ENCODE data around the gene KCNJ1. TPM values are rescaled to one million over a fixed set of nuclear protein-coding genes. Genes with fewer than 3 reads are reported as not detected.
A peak's percentile ranks its signal among the peaks of the same experiment; 100 is the strongest.

The KCNJ1 gene
- total and polyA plus RNA-seq, 2 of the 8 experiments (the other 6 are each of a cell fraction or from before 2014, with no cell fraction given): 0.17 to 0.23 TPM

GRCh38 chr11:128831174-128832120, 35.6 kb downstream of the KCNJ1 start (continued):
- TF ChIP-seq RXRA (IDR thresholded peaks at IDR 0.05; ENCODE audit: insufficient read depth, low read depth, low read length): no peak
- TF ChIP-seq CHD1 (IDR thresholded peaks at IDR 0.05; ENCODE audit: low read depth, low read length): no peak
- no peak for TF ChIP-seq ASH2L (IDR thresholded peaks at IDR 0.05; ENCODE audit: low read length)
- TF ChIP-seq FOSL1 (IDR thresholded peaks at IDR 0.05; ENCODE audit: insufficient read depth, low read depth, low read length): no peak
- TF ChIP-seq ATF2 (IDR thresholded peaks at IDR 0.05; ENCODE audit: low read length): no peak
- TF ChIP-seq POU5F1 (IDR thresholded peaks at IDR 0.05; ENCODE audit: low read depth, low read length): no peak
- peak; percentile 32; the same call in 1 of the 2 replicates for TF ChIP-seq CREB1 (IDR thresholded peaks at IDR 0.05)
- TF ChIP-seq, protein P1, sequence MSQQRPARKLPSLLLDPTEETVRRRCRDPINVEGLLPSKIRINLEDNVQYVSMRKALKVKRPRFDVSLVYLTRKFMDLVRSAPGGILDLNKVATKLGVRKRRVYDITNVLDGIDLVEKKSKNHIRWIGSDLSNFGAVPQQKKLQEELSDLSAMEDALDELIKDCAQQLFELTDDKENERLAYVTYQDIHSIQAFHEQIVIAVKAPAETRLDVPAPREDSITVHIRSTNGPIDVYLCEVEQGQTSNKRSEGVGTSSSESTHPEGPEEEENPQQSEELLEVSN (IDR thresholded peaks at IDR 0.05): no peak
- TF ChIP-seq, protein P2, sequence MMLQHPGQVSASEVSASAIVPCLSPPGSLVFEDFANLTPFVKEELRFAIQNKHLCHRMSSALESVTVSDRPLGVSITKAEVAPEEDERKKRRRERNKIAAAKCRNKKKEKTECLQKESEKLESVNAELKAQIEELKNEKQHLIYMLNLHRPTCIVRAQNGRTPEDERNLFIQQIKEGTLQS (IDR thresholded peaks at IDR 0.05; ENCODE audit: insufficient read depth, low read depth, low read length): no peak
- no peak for TF ChIP-seq TAF1 (IDR thresholded peaks at IDR 0.05; ENCODE audit: low read depth, low read length)
- no peak for TF ChIP-seq SIN3A (conservative IDR thresholded peaks at IDR 0.05 in 1 of 2, IDR thresholded peaks at IDR 0.05 in 1 of 2; ENCODE audit: low read depth in 1 of 2, low read length in 2 of 2)
- no peak for TF ChIP-seq EGR1 (IDR thresholded peaks at IDR 0.05; ENCODE audit: borderline replicate concordance, low read depth, low read length)
- TF ChIP-seq KDM5A (IDR thresholded peaks at IDR 0.05; ENCODE audit: low read length): no peak
- TF ChIP-seq NANOG (IDR thresholded peaks at IDR 0.05; ENCODE audit: insufficient read depth, low read depth, low read length, poor library complexity, severe bottlenecking): no peak
- TF ChIP-seq BACH1 (IDR thresholded peaks at IDR 0.05; ENCODE audit: low read length): no peak
- TF ChIP-seq RBBP5 (IDR thresholded peaks at IDR 0.05; ENCODE audit: borderline replicate concordance, low read depth, low read length): no peak
- no peak for TF ChIP-seq POLR2AphosphoS5 (IDR thresholded peaks at IDR 0.05; ENCODE audit: low read depth, low read length)

Measured in H1 (cell line).